K562 (cell line): ENCODE measurements around the gene PCARE. TPM values are rescaled to one million over a fixed set of nuclear protein-coding genes. Genes with fewer than 3 reads are reported as not detected.

Experiments
- ATAC-seq: fragments of 200-7000 bp; cut with Tn5 transposase; 3 replicates; pipeline ENCODE4 v1.9.1; 2020; ENCODE audit warnings: moderate library complexity
- BruUV-seq: library from RNA; stranded (reverse); fragments of 400-500 nt; replicated peaks from 2 replicates; lab custom pipeline; 2021; lab: Mats Ljungman, UMichigan
- CTCF ChIA-PET: fragments of 300-600 bp; formaldehyde crosslinking; extraction: SDS; loops from one replicate; lab custom pipeline; 2021; ENCODE audit warnings: low intra/inter-chr PET ratio; lab: Yijun Ruan, JAX
- POLR2A ChIA-PET: fragments of 300-600, 350-650 bp; sonication (Branson Sonifier 250); formaldehyde crosslinking; extraction: SDS; loops from one replicate; lab custom pipeline; 2021; ENCODE audit warnings: antibody characterized with exemption, inconsistent platforms; lab: Yijun Ruan, JAX
- DNase-seq, 4 experiments: peaks; one replicate each; pipeline versions ENCODE4 v3.0.0 to v3.0.0-alpha.2; 2011 to 2018; ENCODE audit warnings: low spot score in 3 of 4, mixed read lengths in 3 of 4; ENCODE audit errors: extremely low read depth in 1 of 4
- FAIRE-seq: peaks from 2 replicates; lab custom pipeline; 2011; peaks lifted over from hg19 to GRCh38; lab: Jason Lieb, UNC
- H2AFZ ChIP-seq: 2 replicates; pipeline ENCODE4 v1.6.0; 2011; ENCODE audit warnings: low read depth, low read length, control low read depth, inconsistent platforms
- H3K27ac ChIP-seq: fragments of 200-600 bp; 3 replicates; pipeline ENCODE4 v1.8.0; 2011; ENCODE audit warnings: low read depth, mild to moderate bottlenecking, control low read depth, inconsistent platforms, low read length, moderate library complexity, mixed read lengths; ENCODE audit errors: extremely low read depth
- H3K27me3 ChIP-seq, 2 experiments: fragments of 300-600 bp in 1 of 2; 2 replicates in 1 of 2; 3 replicates in 1 of 2; pipeline versions ENCODE4 v1.6.0 to v1.8.0; 2011; ENCODE audit warnings: inconsistent platforms in 2 of 2, low read length in 2 of 2, mild to moderate bottlenecking in 1 of 2, mixed read lengths in 1 of 2, moderate library complexity in 1 of 2; ENCODE audit not compliant: control insufficient read depth in 2 of 2, insufficient read depth in 2 of 2
- H3K36me3 ChIP-seq: fragments of 300-600 bp; 3 replicates; pipeline ENCODE4 v1.8.0; 2011; ENCODE audit warnings: mild to moderate bottlenecking, low read length, inconsistent platforms; ENCODE audit not compliant: control insufficient read depth, insufficient read depth
- H3K4me1 ChIP-seq, 2 experiments: fragments of 200-600 bp in 1 of 2; replicated peaks in 1 of 2; 2 replicates in 1 of 2; 3 replicates in 1 of 2; pipeline versions ENCODE4 v1.5.1 to v1.8.0; 2011; ENCODE audit warnings: inconsistent platforms in 2 of 2, low read length in 2 of 2, mild to moderate bottlenecking in 1 of 2, mixed read lengths in 1 of 2, moderate library complexity in 1 of 2; ENCODE audit not compliant: control insufficient read depth in 2 of 2, insufficient read depth in 2 of 2
- H3K4me2 ChIP-seq: 2 replicates; pipeline ENCODE4 v1.6.1; 2011; ENCODE audit warnings: low read length, control low read depth, inconsistent platforms, mixed read lengths; ENCODE audit not compliant: insufficient read depth
- H3K4me3 ChIP-seq: fragments of 200-600 bp; sonication (generic), shearing (Covaris generic); 2 replicates; pipeline ENCODE4 v1.5.1; 2016; ENCODE audit warnings: control low read depth, inconsistent platforms
- H3K79me2 ChIP-seq: fragments of 200-600 bp; 3 replicates; pipeline ENCODE4 v1.8.0; 2011; ENCODE audit warnings: low read length, inconsistent platforms; ENCODE audit not compliant: control insufficient read depth, insufficient read depth
- H3K9ac ChIP-seq, 2 experiments: 2 replicates each; pipeline versions ENCODE4 v1.6.0 to v1.6.1; 2011; ENCODE audit warnings: low read depth in 2 of 2, low read length in 2 of 2, control low read depth in 1 of 2, inconsistent platforms in 1 of 2, mild to moderate bottlenecking in 1 of 2, mixed read lengths in 1 of 2; ENCODE audit not compliant: insufficient read depth in 1 of 2
- H3K9me1 ChIP-seq: one replicate; pipeline ENCODE4 v1.6.0; 2011; ENCODE audit warnings: inconsistent platforms, mild to moderate bottlenecking, low read length, moderate library complexity; ENCODE audit not compliant: control insufficient read depth, insufficient read depth
- H3K9me3 ChIP-seq: replicated peaks from 2 replicates; pipeline ENCODE4 v1.5.1; 2011; ENCODE audit warnings: low read depth, low read length, inconsistent platforms; ENCODE audit not compliant: control insufficient read depth, insufficient read depth
- H4K20me1 ChIP-seq: replicated peaks from 2 replicates; pipeline ENCODE4 v1.6.1; 2011; ENCODE audit warnings: low read length, inconsistent platforms, mixed read lengths; ENCODE audit not compliant: control insufficient read depth, insufficient read depth
- HNRNPK ChIP-seq: fragments of 200-400 bp; formaldehyde crosslinking; IDR thresholded peaks from one replicate; pipeline ENCODE4 v1.6.1; 2018; ENCODE audit warnings: mild to moderate bottlenecking, low read depth, low read length; ENCODE audit not compliant: poor library complexity, severe bottlenecking
- MCM3 ChIP-seq: fragments of 450-650 bp; IDR thresholded peaks from 2 replicates; pipeline ENCODE4 v1.6.1; 2016
- SIX5 ChIP-seq, 2 experiments: IDR thresholded peaks; 2 replicates each; pipeline ENCODE4 v1.6.1; 2011; ENCODE audit warnings: low read length in 2 of 2, borderline replicate concordance in 1 of 2, low read depth in 1 of 2, mild to moderate bottlenecking in 1 of 2, moderate library complexity in 1 of 2; ENCODE audit not compliant: insufficient read depth in 1 of 2
- TBL1XR1 ChIP-seq, 2 experiments: IDR thresholded peaks; 2 replicates each; pipeline ENCODE4 v1.6.1; 2012; ENCODE audit warnings: improper control_type of control experiment in 2 of 2, low read length in 2 of 2, mild to moderate bottlenecking in 1 of 2
- ZNF217 ChIP-seq: sonication (generic); formaldehyde crosslinking; IDR thresholded peaks from 2 replicates; pipeline ENCODE4 v1.8.0; 2022; ENCODE audit warnings: mild to moderate bottlenecking, missing genetic modification reagents
- WGBS: fragments of 100-300 bp; shearing (Covaris generic); methylation state at CpG from one replicate; pipeline ENCODE4 v1.1.6; 2016; ENCODE audit warnings: low coverage, mixed read lengths; ENCODE audit not compliant: insufficient coverage; ENCODE audit errors: missing lambda C conversion rate; 5-methylcytosine and 5-hydroxymethylcytosine counted together
- in situ Hi-C: fragments of 300-500 bp; cut with MboI; formaldehyde crosslinking; loops from 4 replicates; pipeline ENCODE4 v1.15.0; 2018; ENCODE audit warnings: inconsistent platforms, mixed read lengths
- intact Hi-C: fragments of 100-400 bp; cut with micrococcal nuclease; formaldehyde crosslinking; loops from 2 replicates; pipeline ENCODE4 v1.14.2; 2022
- polyA plus RNA-seq, 8 experiments: library from polyadenylated mRNA; depleted of rRNA in 4 of 8; stranded (reverse) in 5 of 8; unstranded in 3 of 8; fragments of >200 nt; fragmentation: Nextera tagmentation in 2 of 8; fragmentation: Illumina TruSeq in 1 of 8; extraction: Ambion mirVana in 2 of 8; extraction: Trizol in 1 of 8; gene quantifications; 2 replicates each; pipeline versions ENCODE4 v1.2.1 to v1.2.3, GENCODE V29; 2011 to 2014; ENCODE audit warnings: inconsistent platforms in 1 of 8, missing spikeins in 1 of 8
- total RNA-seq, 7 experiments: library from RNA; depleted of rRNA in 6 of 7; stranded (reverse); fragments of >200 nt in 6 of 7; fragmentation: Illumina TruSeq in 2 of 7; extraction: Trizol in 2 of 7; gene quantifications; 2 replicates each; pipeline versions ENCODE4 v1.2.1 to v1.2.3, GENCODE V29; 2011 to 2021; ENCODE audit warnings: low replicate concordance in 1 of 7
- TF ChIP-seq, protein P1 (sequence below): sonication (generic); formaldehyde crosslinking; IDR thresholded peaks from 2 replicates; pipeline ENCODE4 v1.8.0; 2022; ENCODE audit warnings: mild to moderate bottlenecking, missing genetic modification reagents

PCARE gene
- total and polyA plus RNA-seq, 9 of the 15 experiments (the other 6 are each of a cell fraction or from before 2014, with no cell fraction given): not detected

DNA sequence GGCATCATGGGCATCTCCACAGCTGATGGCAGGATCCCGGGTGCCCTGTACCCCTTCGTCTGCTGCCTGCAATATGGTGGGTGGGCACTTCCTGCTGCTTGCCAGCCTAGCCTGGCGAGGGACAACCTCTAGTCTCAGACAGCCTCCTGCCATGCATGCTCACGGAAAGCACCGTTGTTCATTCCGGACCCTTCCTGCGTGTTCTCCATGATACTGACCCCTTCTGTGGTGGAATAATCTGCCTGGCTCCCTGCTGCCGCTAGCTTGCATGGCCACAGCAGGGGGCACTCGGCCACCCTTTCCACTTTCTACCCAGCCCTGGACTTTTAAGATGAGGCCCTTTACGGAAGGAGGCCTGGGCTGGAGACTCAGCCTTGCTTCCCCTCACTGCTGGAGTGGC is 12.0 kb downstream of the PCARE start:
- POLR2A ChIA-PET: interaction anchor here (0.6 kb wide), 1 partner anchor 973 kb away, joined by 3 read pairs; no protein-coding TSS in a partner anchor
- intact Hi-C loops: no loop called here
- H2AFZ ChIP-seq: no peak overlapping the region
- no peaks in the 10 kb centered on the region for H3K36me3 ChIP-seq
- no peaks in the 10 kb centered on the region; the same call in 1 of the 2 replicates for H4K20me1 ChIP-seq
- no peak for FAIRE-seq
- in situ Hi-C loops: no loop called here
- no peaks in the 10 kb centered on the region for H3K4me1 ChIP-seq
- H3K9ac ChIP-seq: no peak overlapping the region
- WGBS: 2% methylated on average over 10 of the region's 10 CpGs
- ATAC-seq: no peak
- no peaks in the 10 kb centered on the region for H3K9me3 ChIP-seq
- CTCF ChIA-PET: no interaction called here
- no peaks in the 10 kb centered on the region for H3K79me2 ChIP-seq
- H3K27ac ChIP-seq: no peak overlapping the region
- TF ChIP-seq, protein P1, sequence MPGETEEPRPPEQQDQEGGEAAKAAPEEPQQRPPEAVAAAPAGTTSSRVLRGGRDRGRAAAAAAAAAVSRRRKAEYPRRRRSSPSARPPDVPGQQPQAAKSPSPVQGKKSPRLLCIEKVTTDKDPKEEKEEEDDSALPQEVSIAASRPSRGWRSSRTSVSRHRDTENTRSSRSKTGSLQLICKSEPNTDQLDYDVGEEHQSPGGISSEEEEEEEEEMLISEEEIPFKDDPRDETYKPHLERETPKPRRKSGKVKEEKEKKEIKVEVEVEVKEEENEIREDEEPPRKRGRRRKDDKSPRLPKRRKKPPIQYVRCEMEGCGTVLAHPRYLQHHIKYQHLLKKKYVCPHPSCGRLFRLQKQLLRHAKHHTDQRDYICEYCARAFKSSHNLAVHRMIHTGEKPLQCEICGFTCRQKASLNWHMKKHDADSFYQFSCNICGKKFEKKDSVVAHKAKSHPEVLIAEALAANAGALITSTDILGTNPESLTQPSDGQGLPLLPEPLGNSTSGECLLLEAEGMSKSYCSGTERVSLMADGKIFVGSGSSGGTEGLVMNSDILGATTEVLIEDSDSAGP: no peak
- TF ChIP-seq ZNF217 (CRISPR knock-in tag) (no peak), SIX5 (IDR thresholded peaks at IDR 0.05; ENCODE audit: borderline replicate concordance in 1 of 2, insufficient read depth in 1 of 2, low read depth in 1 of 2, low read length in 2 of 2) (no peak), HNRNPK (no peak), TBL1XR1 (IDR thresholded peaks at IDR 0.05; ENCODE audit: low read length in 2 of 2) (no peak), MCM3 (no peak)
- no peak overlapping the region for H3K4me3 ChIP-seq
- H3K27me3 ChIP-seq: peaks cover 29 to 71% of the 10 kb centered on the region in 2 experiments; a peak in 4 of 5 replicates
- H3K4me2 ChIP-seq: no peak overlapping the region
- no TSS peak for BruUV-seq
- peaks cover 3% of the 10 kb centered on the region for H3K9me1 ChIP-seq
- DNase-seq: no peak
